Tibial nerve (tissue), 4 donors: Measurements from ENCODE around the gene CPXM2.

Experiments
- EP300 ChIP-seq, 2 donors: sonication (generic); formaldehyde crosslinking; IDR thresholded peaks; one replicate each; pipeline ENCODE4 v1.6.1; 2017; ENCODE audit warnings: antibody characterized with exemption in 2 of 2, mild to moderate bottlenecking in 1 of 2
- POLR2A ChIP-seq, 2 donors: fragments of 450-650 bp; IDR thresholded peaks; one replicate each; pipeline ENCODE4 v1.6.1; 2017; ENCODE audit warnings: antibody characterized with exemption in 2 of 2, mild to moderate bottlenecking in 2 of 2, moderate library complexity in 2 of 2
- TF ChIP-seq, protein P1 (sequence below), 5 experiments: fragments of 200-600 bp in 3 of 5; fragments of 450-650 bp in 2 of 5; sonication (generic) in 3 of 5; IDR thresholded peaks; one replicate each; pipeline ENCODE4 v1.5.1; 2016 to 2019; ENCODE audit warnings: antibody characterized with exemption in 5 of 5, mild to moderate bottlenecking in 3 of 5, moderate library complexity in 2 of 5

DNA sequence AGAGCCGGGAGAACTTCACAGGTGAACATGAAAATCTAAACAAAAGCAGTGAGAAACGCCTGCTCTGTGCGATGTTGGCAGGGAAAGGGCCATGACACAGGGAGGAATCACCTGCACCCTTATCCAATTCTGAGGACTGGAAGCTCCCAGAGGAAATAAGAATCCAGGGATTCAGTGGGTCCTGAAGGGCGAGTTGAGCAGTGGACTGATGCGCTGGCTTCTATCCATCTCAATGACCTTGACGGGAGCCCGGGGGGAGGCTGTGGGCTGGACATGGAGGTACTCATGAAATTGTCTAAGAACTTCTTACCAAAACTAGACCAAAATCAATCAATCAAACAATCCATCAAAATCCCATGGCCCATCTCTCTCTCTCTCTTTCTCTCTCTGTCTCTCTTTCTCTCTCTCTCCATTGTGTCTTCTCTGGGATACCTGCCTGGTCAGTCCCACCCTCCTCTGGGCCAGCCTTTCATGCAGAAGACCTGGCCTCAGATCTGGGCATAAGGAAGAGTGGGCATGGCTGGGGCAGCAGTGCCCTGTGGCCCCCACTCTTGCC, 7.2 kb downstream of the CPXM2 start:
- TF ChIP-seq, protein P1, sequence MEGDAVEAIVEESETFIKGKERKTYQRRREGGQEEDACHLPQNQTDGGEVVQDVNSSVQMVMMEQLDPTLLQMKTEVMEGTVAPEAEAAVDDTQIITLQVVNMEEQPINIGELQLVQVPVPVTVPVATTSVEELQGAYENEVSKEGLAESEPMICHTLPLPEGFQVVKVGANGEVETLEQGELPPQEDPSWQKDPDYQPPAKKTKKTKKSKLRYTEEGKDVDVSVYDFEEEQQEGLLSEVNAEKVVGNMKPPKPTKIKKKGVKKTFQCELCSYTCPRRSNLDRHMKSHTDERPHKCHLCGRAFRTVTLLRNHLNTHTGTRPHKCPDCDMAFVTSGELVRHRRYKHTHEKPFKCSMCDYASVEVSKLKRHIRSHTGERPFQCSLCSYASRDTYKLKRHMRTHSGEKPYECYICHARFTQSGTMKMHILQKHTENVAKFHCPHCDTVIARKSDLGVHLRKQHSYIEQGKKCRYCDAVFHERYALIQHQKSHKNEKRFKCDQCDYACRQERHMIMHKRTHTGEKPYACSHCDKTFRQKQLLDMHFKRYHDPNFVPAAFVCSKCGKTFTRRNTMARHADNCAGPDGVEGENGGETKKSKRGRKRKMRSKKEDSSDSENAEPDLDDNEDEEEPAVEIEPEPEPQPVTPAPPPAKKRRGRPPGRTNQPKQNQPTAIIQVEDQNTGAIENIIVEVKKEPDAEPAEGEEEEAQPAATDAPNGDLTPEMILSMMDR (IDR thresholded peaks at IDR 0.05) = no peak
- TF ChIP-seq EP300 (IDR thresholded peaks at IDR 0.05) (no peak), POLR2A (IDR thresholded peaks at IDR 0.05) (no peak)
